ENCODE measurements around the gene FAM151A.

FAM151A gene

DNA sequence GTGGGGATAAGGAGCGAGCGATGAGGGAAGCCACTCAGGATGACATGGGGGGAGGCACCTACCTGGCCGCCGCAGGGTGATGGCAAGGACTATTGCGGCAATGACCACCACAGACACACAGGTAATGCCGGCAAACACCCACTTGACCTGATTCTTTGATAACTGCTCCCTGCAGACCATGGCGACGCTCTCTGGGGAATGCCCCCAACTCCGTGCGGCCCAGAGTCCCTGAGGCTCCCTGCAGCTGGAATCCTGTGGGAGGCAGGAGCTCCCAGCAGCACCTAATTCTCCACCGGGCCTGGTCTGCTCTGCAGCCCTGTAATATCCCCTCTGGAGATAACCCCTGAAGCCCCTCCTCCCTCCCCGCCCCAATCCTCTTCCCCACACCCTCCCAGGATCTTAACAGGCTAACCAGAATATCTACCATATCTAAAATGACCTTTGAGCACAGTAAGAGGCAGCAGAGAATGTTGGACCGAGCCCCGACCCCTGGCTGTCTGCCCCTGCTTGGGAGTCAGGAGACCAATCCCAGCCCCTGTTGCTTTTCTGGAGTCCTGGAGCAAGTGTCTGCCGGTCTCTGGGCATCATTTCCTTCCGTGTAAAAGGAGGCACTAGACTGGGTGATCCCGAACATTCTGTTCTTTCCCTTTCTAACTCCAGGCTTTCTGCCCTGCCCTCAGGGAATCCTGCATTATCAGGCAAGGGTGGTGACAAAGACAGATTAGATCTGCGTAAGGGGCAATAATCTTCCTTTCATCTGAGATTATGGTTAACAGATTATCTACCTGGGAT lies at the start of gene FAM151A:
TSS of gene FAM151A (minus strand) at position 310 of the 792 bp plus-strand sequence. CDS start at position 180, 130 bp downstream.
- DNase-seq (ENCODE audit: low read depth), result no peak

DNA sequence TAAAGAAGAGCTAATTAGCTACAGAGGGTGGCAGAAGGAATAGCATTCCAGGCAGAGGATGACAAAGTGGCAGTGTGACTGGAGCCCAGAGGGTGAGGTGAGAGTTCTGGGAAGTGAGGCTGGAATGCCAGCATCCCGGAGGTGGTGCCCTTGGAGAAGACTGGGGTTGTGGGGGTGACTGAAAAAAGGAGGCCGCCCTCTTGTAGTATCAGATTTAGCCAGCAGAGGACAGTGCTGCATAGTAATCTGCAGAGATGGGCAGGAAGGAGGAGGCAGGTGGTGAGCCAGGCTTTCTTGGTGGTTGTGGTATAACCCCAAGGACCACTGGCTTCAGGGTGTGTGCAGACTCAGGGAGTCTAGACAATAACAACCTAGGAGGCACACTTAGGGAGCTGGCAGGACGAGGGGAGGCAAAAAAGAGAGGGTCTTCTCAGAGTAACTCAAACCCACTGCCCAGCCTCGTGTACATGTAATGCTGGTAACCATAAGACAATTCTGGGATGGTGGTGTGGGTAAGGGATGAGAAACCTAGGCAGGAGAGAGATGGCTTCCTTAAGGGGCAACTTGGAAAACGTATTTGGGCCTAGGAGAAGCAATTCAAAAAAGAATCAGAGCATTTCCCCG lies 48.8 kb upstream of the FAM151A start:
- DNase-seq (ENCODE audit: low read depth), result peak; percentile 51

- no peak for DNase-seq (ENCODE audit: low read depth)
Measured at GRCh38 chr1:54668567-54668966, 45.2 kb upstream of the FAM151A start.

- DNase-seq (ENCODE audit: low read depth), result no peak
Measured at GRCh38 chr1:54667797-54668196, 44.5 kb upstream of the FAM151A start.

- DNase-seq (ENCODE audit: low read depth), result no peak
Measured at GRCh38 chr1:54666333-54666732, 43.0 kb upstream of the FAM151A start.

DNA sequence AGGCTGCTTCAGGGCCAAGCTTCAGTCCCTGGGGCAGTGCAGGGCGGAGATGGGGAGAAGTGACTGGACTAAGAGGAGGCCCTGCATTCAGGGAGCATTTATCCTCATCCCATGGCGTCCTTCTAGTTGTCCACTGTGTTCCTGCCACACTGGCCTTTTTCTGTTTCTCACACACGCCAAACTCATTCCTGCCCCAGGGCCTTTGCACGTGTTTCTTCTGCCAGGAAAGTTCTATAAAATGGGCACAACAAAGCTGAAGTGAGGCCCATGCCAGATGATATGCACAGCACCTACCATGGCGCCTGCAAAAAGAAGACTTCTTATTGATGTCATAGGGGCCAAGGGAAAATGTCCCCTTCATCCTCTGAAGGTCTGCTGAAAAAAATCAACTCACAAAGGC lies 42.5 kb upstream of the FAM151A start:
- DNase-seq (ENCODE audit: low read depth), result no peak

DNA sequence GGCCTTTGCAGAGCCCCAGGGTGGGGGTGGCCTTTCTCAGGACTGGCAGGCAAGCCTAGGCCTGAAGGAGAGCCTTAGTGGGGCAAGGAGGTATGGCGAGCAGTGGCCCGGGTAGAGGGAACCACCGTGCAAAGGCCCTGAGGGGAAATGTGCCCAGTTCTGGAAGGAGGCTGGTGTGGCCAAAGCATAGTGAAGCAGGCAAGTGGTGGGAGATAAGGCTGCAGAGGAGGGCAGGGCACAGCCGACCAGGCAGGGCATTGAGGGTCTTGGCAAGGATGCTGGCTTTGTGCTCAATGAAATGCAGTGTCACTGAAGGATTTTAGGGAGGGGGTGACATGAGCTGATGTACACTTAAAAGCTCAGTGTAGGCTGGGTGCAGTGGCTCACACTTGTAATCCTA lies 41.0 kb upstream of the FAM151A start:
- DNase-seq (ENCODE audit: low read depth), result no peak

GRCh38 chr1:54663725-54664124 lies 40.4 kb upstream of the FAM151A start:
- no peak for DNase-seq (ENCODE audit: low read depth)

DNA sequence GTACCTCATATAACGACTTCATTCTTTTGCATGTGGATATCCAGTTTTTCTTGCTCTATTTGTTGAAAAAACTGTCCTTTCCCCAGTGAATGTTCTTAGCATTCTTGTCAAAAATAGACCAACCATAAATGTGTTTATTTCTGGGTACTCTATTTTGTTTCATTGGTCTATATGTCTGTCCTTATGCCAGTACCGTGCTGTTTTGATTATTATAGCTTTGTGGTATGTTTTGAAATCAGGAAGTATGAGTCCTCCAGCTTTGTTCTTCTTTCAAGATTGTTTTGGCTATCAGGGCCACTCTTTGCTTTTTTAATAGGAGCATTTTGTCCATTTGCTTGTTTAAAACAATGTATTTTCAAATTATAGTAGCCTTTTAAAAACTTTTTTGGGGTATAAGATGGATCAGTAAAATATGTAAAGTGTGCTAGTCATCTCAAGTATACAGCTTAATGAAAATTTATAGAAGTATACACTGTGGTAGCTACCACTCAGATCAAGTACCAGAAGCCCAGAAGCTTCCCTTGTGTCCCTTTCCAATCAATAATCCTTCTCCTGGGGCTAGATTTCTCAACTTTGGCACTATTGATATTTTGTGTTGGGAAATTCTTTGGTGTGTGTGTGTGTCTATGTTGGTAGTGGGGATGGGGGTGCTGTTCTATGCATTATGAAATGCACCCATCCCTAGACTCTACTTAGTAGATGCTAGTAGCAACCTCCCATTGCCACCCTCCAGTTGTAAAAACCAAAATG lies 35.0 kb upstream of the FAM151A start:
- DNase-seq (ENCODE audit: low read depth), result no peak

DNA sequence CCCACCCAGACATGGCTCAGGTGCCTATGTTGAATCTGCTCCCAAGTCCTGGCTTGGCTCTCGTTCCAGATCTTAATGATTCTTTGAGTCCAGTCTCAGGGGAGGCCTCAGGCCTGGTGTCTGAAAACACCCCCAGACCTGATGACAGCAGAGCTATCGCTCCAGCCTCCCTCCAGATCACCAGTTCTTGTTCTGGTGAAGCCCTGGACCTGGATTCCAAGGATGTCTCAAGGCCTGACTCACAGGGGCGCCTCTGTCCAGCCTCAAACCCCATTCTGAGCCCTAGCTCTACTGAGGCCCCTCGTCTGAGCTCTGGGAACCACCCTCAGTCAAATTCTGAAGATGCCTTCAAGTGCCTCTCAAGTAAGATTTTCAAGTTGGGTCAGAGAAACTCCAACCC lies 29.7 kb upstream of the FAM151A start:
- DNase-seq (ENCODE audit: low read depth), result no peak

- DNase-seq (ENCODE audit: low read depth), result no peak
Measured at GRCh38 chr1:54652168-54652567, 28.8 kb upstream of the FAM151A start.

GRCh38 chr1:54651608-54652007 lies 28.3 kb upstream of the FAM151A start:
- no peak for DNase-seq (ENCODE audit: low read depth)

GRCh38 chr1:54650417-54650816 lies 27.1 kb upstream of the FAM151A start:
- DNase-seq (ENCODE audit: low read depth), result no peak

DNA sequence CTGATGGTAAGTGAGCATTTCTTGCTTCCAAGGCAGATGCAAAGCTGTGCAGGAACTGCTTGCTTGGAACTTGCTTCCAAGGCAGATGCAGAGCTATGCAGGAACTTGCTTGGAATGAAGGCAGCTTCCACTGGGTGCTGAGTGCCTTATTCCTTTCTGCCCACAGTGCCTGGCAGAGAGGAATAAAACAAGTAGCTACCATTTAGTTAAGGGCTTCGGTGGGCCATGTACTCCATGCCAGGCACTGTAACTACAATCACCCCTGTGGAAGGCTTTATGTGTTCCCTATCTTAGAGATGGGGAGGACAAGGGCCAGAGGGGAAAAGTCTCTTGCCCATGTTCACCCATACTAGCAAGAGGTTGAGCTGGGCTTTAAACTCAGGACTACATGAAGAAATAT lies 26.6 kb upstream of the FAM151A start:
- no peak for DNase-seq (ENCODE audit: low read depth)

DNA sequence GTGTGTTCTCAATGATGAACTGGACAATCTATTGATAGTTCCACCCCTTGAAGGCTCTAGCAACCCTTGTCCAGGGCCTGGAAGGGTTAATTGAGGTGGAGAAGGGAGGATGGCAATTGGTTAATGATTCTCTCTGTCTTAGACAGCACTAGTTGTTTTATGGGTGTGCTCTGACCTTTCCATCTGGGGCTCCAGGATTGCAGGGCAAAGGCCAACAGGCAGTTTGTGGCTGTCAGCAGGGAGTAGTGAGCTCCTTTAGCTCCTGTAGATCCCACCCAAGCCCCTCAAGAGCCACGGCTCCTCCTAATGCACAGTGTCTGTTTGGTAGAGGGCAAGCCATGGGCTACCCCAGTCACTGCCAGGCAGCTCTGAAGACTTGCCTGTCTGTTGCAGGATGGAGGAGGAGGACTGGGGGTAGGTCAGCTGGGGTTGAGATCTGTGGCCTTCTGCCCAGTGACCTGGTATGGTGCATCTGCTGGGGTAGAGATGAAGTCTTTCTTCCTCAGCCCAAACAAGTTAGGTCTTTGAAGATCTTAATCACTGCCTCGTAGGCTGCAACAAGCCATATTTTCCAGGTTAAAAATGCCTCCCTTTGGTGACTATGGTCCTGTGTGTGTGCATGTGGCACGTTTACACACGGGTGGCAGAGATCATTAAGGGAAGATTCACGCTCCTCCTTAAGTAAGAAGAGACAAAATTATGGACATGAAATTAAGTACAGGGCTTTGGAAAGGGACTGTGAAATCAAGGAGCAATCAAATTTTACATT lies 26.0 kb upstream of the FAM151A start:
- DNase-seq (ENCODE audit: low read depth), result no peak

- no peak for DNase-seq (ENCODE audit: low read depth)
Measured at GRCh38 chr1:54645806-54646676, 22.7 kb upstream of the FAM151A start.

DNA sequence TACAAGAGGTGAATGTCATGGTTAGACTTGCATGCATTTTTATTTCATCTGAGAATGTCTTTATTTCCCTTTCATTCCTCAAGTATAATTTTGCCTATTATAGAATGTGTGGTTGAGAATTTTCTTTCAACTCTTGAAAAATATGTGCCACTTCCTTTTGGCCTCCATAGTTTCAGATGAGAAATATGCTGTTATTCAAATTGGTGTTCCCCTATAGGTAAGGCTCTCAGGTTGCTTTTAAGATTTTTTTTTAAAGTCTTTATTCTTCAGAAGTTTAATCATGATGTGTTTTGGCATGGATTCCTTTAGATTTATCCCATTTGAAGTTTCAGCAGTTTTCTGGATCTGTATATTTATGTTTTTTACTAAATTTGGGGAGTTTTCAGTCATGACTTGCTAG lies 20.4 kb upstream of the FAM151A start:
- DNase-seq (ENCODE audit: low read depth), result no peak

GRCh38 chr1:54640863-54641836 lies 17.8 kb upstream of the FAM151A start, which contains the start of gene MROH7:
Gene MROH7 (plus strand): TSS chr1:54641786. CDS start chr1:54652927, 11,141 bp downstream.
- no peak for DNase-seq (ENCODE audit: low read depth)

DNA sequence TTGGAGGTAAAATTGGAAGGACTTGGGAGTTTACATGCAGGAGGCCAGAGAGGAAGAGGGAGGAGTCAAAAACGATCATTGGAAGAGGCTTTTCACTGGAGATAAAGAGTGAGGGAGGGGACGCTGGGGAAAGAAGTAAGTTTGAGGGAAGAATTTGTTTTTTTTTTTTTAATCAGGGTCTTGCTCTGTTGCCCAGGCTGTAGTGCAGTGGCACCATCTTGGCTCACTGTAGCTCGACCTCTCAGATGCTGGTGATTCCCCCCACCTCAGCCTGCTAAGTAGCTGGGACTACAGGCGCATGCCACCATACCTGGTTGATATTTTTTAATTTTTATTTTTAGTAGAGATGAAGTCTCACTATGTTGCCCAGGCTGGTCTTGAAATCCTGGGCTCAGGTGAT lies 17.0 kb upstream of the FAM151A start:
- DNase-seq (ENCODE audit: low read depth), result no peak
